Activated CD4-positive, alpha-beta T cell treated with anti-CD3 and anti-CD28 coated beads for 48 hours (primary cell): Measurements from ENCODE around the gene FYN.

ENCODE experiments used
- DNase-seq: peaks from one replicate; pipeline ENCODE4 v3.0.0-alpha.2; 2020

Gene FYN

GRCh38 chr6:111718990-111719389, 154.3 kb downstream of the FYN start:
- no peak for DNase-seq

- no peak for DNase-seq
Measured at GRCh38 chr6:111718326-111718725, 154.9 kb downstream of the FYN start.

- DNase-seq: no peak
Measured at GRCh38 chr6:111717621-111718020, 155.6 kb downstream of the FYN start.

- DNase-seq: no peak
Measured at GRCh38 chr6:111716325-111716724, 156.9 kb downstream of the FYN start.

GRCh38 chr6:111715321-111715720, 157.9 kb downstream of the FYN start:
- DNase-seq: peak; percentile 64

GRCh38 chr6:111714416-111715270, 158.6 kb downstream of the FYN start:
- no peak for DNase-seq

GRCh38 chr6:111713811-111714210, 159.4 kb downstream of the FYN start:
- no peak for DNase-seq

GRCh38 chr6:111713236-111713635, 160.0 kb downstream of the FYN start:
- DNase-seq: no peak

- DNase-seq: no peak
Measured at GRCh38 chr6:111711984-111712752, 161.1 kb downstream of the FYN start.

- no peak for DNase-seq
Measured at GRCh38 chr6:111711476-111711875, 161.8 kb downstream of the FYN start.

GRCh38 chr6:111710911-111711310, 162.3 kb downstream of the FYN start:
- no peak for DNase-seq

GRCh38 chr6:111710439-111710838, 162.8 kb downstream of the FYN start:
- no peak for DNase-seq

- peak; percentile 67 for DNase-seq
Measured at GRCh38 chr6:111709615-111710398, 163.4 kb downstream of the FYN start.

GRCh38 chr6:111709201-111709600, 164.1 kb downstream of the FYN start:
- DNase-seq: no peak

- DNase-seq: no peak
Measured at GRCh38 chr6:111707773-111708172, 165.5 kb downstream of the FYN start.

GRCh38 chr6:111706841-111707391, 166.3 kb downstream of the FYN start:
- DNase-seq: no peak

- DNase-seq: no peak
Measured at GRCh38 chr6:111703723-111704122, 169.5 kb downstream of the FYN start.

- no peak for DNase-seq
Measured at GRCh38 chr6:111702268-111702667, 171.0 kb downstream of the FYN start.

- no peak for DNase-seq
Measured at GRCh38 chr6:111701146-111701545, 172.1 kb downstream of the FYN start.

- DNase-seq: no peak
Measured at GRCh38 chr6:111700135-111700690, 173.0 kb downstream of the FYN start.

GRCh38 chr6:111699123-111699522, 174.1 kb downstream of the FYN start:
- DNase-seq: no peak

- no peak for DNase-seq
Measured at GRCh38 chr6:111696814-111697213, 176.4 kb downstream of the FYN start.
